Brain microvascular endothelial cell (primary cell): ENCODE data around the gene RYR2.
"Not testable (repeated sequence)": the region's sequence is repeated elsewhere in the genome, so short reads cannot be mapped to it uniquely, and the experiment has no call there.

Experiments
- DNase-seq: peaks from one replicate; pipeline ENCODE4 v3.0.0-alpha.2; 2020
- H3K27ac ChIP-seq: fragments of 250-450 bp; sonication (Bioruptor Pico); 2 replicates; pipeline ENCODE4 v1.5.1; 2020; ENCODE audit warnings: mild to moderate bottlenecking, moderate library complexity
- H3K27me3 ChIP-seq: fragments of 250-450 bp; sonication (Bioruptor Pico); replicated peaks from 2 replicates; pipeline ENCODE4 v1.5.1; 2020; ENCODE audit warnings: mild to moderate bottlenecking
- H3K36me3 ChIP-seq: fragments of 250-450 bp; sonication (Bioruptor Pico); replicated peaks from 2 replicates; pipeline ENCODE4 v1.5.1; 2020; ENCODE audit warnings: mild to moderate bottlenecking
- H3K4me3 ChIP-seq: 2 replicates; pipeline ENCODE4 v1.5.1; 2011; ENCODE audit warnings: low read depth, mild to moderate bottlenecking, control low read depth, low read length, moderate library complexity
- in situ Hi-C: cut with HindIII; loops from 2 replicates; pipeline ENCODE4 v1.10.0; 2017; ENCODE audit warnings: low sequenced_read_pairs, low pct_ligation_motif_present
- TF ChIP-seq, protein P1 (sequence below): IDR thresholded peaks from 2 replicates; pipeline ENCODE4 v1.5.1; 2011; ENCODE audit warnings: low read depth, mild to moderate bottlenecking, moderate library complexity, low read length, control low read depth, inconsistent platforms; ENCODE audit errors: missing control alignments

The RYR2 gene

DNA sequence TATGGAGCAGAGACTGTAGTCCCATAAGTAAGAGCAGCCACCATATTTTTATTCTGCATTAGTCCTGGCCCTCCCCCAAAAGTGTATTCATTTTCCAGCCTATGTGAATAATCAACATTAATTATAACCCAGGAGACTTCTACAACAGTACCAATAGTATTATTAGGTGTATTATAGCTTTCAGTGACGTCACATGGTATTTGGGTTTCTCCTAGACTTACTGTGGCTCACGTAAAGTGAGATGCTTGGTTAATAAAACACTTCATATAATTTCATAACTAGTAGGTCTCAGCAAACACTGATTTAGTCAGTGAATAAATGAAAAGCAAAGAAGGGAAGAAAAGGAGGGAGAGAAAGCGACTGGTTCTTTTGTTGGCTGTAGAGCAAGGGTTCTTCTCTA is 762.5 kb downstream of the RYR2 start:
- no peak for DNase-seq
- Histone ChIP-seq H3K27me3 (no peaks in the 10 kb centered on the region), H3K4me3 (no peak overlapping the region), H3K36me3 (no peaks in the 10 kb centered on the region), H3K27ac (no peak overlapping the region)
- TF ChIP-seq, protein P1, sequence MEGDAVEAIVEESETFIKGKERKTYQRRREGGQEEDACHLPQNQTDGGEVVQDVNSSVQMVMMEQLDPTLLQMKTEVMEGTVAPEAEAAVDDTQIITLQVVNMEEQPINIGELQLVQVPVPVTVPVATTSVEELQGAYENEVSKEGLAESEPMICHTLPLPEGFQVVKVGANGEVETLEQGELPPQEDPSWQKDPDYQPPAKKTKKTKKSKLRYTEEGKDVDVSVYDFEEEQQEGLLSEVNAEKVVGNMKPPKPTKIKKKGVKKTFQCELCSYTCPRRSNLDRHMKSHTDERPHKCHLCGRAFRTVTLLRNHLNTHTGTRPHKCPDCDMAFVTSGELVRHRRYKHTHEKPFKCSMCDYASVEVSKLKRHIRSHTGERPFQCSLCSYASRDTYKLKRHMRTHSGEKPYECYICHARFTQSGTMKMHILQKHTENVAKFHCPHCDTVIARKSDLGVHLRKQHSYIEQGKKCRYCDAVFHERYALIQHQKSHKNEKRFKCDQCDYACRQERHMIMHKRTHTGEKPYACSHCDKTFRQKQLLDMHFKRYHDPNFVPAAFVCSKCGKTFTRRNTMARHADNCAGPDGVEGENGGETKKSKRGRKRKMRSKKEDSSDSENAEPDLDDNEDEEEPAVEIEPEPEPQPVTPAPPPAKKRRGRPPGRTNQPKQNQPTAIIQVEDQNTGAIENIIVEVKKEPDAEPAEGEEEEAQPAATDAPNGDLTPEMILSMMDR: no peak
- in situ Hi-C loops: no loop called here

DNA sequence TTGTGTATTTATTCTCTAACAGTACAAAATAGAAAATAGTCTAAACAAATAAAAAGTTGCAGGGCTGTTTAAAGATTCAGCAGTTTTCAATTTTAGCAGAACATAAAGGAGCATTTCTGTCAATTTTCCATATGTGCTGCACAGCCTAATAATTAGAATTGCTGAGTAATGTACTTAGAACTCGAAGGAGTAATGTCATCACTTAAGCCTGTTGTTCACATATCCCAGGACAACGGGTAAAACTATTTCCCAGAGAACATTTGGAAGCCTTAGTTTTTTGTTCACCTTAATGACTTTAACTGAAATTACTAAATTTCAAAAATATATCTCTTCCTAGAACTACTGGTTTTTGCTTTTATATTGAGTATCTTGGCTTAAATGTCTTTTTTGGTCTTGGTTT is 767.1 kb downstream of the RYR2 start:
- no peak for DNase-seq
- Histone ChIP-seq H3K27ac (no peak overlapping the region), H3K27me3 (no peaks in the 10 kb centered on the region), H3K4me3 (no peak overlapping the region), H3K36me3 (no peaks in the 10 kb centered on the region)
- TF ChIP-seq, protein P1: no peak
- in situ Hi-C loops: no loop called here

DNA sequence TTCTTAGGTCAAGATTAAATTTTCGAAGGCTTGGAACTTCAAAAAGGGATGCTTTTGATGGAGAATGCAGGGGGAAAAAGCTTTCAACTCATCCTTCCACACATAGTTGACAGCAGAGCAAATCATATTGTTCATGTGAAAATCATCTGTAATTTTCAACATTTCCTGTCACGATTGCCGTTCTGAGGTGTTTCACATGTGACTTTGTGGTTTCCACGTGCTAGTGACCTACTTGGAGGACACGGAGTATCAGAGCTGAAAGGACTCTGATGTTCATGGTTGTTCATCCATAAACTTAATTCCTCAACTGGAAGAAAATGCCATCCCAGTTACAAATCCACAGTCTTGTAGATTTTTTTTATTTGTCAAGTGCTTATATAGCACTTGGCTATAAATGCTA is 769.6 kb downstream of the RYR2 start:
- DNase-seq: no peak
- in situ Hi-C loops: no loop called here
- Histone ChIP-seq H3K27ac (no peak overlapping the region), H3K4me3 (no peak overlapping the region), H3K27me3 (no peaks in the 10 kb centered on the region), H3K36me3 (no peaks in the 10 kb centered on the region)
- TF ChIP-seq, protein P1: no peak

DNA sequence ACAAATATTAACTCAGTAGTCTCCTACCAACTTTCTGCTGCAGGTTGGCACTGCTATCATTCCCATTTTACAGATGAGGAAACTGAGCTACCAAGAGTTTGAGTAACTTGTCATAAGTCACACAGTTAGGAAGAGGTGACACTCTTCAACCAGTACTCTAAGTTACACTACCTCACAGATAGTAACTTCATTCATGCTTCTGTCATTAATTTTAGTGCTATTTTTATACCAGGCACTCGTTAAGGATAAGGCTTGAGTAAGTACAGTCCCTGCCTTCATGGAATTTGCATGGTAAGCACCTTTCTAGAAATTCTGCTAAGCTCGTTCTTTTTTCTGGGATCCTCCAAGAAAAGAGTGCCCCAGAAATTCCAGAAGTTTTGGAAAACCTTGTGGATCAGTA is 770.1 kb downstream of the RYR2 start:
- Histone ChIP-seq H3K27ac (no peak overlapping the region), H3K4me3 (no peak overlapping the region), H3K27me3 (no peaks in the 10 kb centered on the region), H3K36me3 (no peaks in the 10 kb centered on the region)
- in situ Hi-C loops: no loop called here
- TF ChIP-seq, protein P1: no peak
- no peak for DNase-seq

DNA sequence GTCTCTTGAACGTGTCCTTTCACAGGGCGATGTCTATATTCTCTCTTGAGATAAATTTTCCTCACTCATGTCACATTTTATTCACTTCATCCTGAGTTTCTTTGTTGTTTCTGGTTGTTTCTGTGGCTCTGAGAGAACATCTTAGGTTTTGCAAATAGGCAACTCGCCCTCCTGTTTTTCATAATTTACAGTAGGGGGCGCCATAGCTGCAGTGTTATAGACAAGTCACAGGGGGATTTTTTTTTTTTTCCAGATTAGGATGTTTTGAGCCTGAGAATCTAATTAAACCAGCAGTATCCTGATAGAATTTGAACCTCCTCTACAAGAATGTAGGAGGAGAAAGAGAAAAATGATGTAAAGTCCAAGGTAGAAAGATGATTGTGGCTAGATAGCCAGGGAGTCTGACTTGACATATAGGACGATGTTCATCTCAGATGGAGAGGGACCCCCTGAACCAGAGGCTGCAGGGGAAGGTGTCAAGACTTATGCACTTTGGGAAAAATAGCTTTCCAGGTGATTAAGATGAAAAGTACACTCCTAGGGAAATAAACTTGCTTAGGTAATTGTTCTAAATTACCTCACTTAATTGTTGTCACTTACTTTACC is 772.4 kb downstream of the RYR2 start:
- TF ChIP-seq, protein P1: peak; percentile 43
- in situ Hi-C loops: no loop called here
- Histone ChIP-seq H3K27me3 (no peaks in the 10 kb centered on the region), H3K36me3 (no peaks in the 10 kb centered on the region), H3K4me3 (no peak overlapping the region), H3K27ac (no peak overlapping the region)
- no peak for DNase-seq

DNA sequence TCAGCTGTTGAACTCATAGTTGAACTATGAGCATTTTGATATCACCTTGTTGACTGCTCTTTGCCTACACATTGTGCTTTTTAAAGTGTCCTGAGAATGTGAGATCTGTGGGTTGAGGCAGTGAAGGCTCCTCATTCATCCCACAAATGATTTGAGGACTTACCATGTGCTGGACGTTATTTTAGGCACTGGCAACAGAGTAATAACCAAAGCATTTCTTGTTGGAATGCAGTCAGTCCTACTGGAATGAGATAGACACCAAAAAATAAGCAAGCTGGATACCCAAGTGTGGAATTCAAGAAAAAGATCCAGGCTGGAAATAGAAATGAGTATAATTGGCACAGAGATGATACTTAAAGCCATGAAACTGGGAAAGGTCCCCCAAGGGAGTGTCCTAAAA is 775.3 kb downstream of the RYR2 start:
- TF ChIP-seq, protein P1: no peak
- Histone ChIP-seq H3K27ac (no peak overlapping the region), H3K27me3 (no peaks in the 10 kb centered on the region), H3K4me3 (no peak overlapping the region), H3K36me3 (no peaks in the 10 kb centered on the region)
- in situ Hi-C loops: no loop called here
- no peak for DNase-seq

DNA sequence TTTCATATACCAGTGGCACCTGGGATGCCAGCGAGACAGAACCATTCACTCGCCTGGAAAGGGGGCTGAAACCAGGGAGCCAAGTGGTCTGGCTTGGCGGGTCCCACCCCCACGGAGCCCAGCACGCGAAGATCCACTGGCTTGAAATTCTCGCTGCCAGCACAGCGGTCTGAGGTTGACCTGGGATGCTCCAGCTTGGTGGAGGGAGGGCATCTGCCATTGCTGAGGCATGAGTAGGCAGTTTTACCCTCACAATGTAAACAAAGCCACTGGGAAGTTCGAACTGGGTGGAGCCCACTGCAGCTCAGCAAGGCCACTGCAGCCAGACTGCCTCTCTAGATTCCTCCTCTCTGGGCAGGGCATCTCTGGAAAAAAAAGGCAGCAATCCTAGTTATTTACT is 778.6 kb downstream of the RYR2 start:
- H3K36me3 ChIP-seq, in situ Hi-C loops, H3K27ac ChIP-seq, H3K27me3 ChIP-seq, H3K4me3 ChIP-seq, DNase-seq: not testable (repeated sequence)
